Skeletal muscle tissue (tissue), 4 donors: ENCODE results near the gene KDM2B. TPM values are rescaled to one million over a fixed set of nuclear protein-coding genes. Genes with fewer than 3 reads are reported as not detected.

Source experiments
- H3K27ac ChIP-seq: one replicate; pipeline ENCODE4 v1.7.0; 2013; ENCODE audit warnings: mild to moderate bottlenecking, low read depth, low read length, inconsistent platforms
- H3K27me3 ChIP-seq, 3 donors: one replicate each; pipeline ENCODE4 v1.7.0; 2013; ENCODE audit warnings: low read length in 3 of 3; ENCODE audit not compliant: control insufficient read depth in 3 of 3, insufficient read depth in 3 of 3
- H3K36me3 ChIP-seq, 3 donors: one replicate each; pipeline ENCODE4 v1.7.0; 2013; ENCODE audit warnings: low read length in 3 of 3; ENCODE audit not compliant: control insufficient read depth in 3 of 3, insufficient read depth in 3 of 3
- H3K4me1 ChIP-seq, 3 donors: one replicate each; pipeline ENCODE4 v1.7.0; 2013; ENCODE audit warnings: low read length in 3 of 3, mild to moderate bottlenecking in 3 of 3; ENCODE audit not compliant: control insufficient read depth in 3 of 3, insufficient read depth in 3 of 3
- H3K4me3 ChIP-seq, 3 donors: one replicate each; pipeline ENCODE4 v1.7.0; 2013; ENCODE audit warnings: low read length in 3 of 3
- H3K9ac ChIP-seq, 3 donors: one replicate each; pipeline ENCODE4 v1.7.0; 2013; ENCODE audit warnings: low read length in 3 of 3, mild to moderate bottlenecking in 3 of 3, moderate library complexity in 2 of 3, low read depth in 1 of 3
- H3K9me3 ChIP-seq, 3 donors: one replicate each; pipeline ENCODE4 v1.7.0; 2013; ENCODE audit warnings: low read length in 3 of 3; ENCODE audit not compliant: control insufficient read depth in 3 of 3
- total RNA-seq: library from RNA; depleted of rRNA; stranded (reverse); fragments of >200 nt; gene quantifications from one replicate; pipeline ENCODE4 v1.2.3, GENCODE V29; 2014
- donor health status: Osteomylitis.

The KDM2B gene
- total RNA-seq, 1 donor from 2014 or later, result 28.7 TPM

- Histone ChIP-seq H3K27me3 (no peaks in the 10 kb centered on the region), H3K4me1 (peaks cover 12 to 21% (median 17%) of the 10 kb centered on the region in 3 donors), H3K9ac (no peak overlapping the region), H3K9me3 (no peaks in the 10 kb centered on the region), H3K27ac (no peak overlapping the region), H3K4me3 (no peak overlapping the region), H3K36me3 (peaks cover 13 to 20% (median 20%) of the 10 kb centered on the region in 3 donors)
Observed at GRCh38 chr12:121531356-121531750, 49.5 kb downstream of the KDM2B start.

GRCh38 chr12:121530600-121531355 is 50.0 kb downstream of the KDM2B start:
- no peaks in the 10 kb centered on the region for H3K9me3 ChIP-seq
- no peak overlapping the region for H3K4me3 ChIP-seq
- no peaks in the 10 kb centered on the region for H3K27me3 ChIP-seq
- H3K9ac ChIP-seq, result no peak overlapping the region
- H3K36me3 ChIP-seq, result peaks cover 13 to 20% (median 20%) of the 10 kb centered on the region in 3 donors
- peaks cover 7 to 15% (median 11%) of the 10 kb centered on the region in 3 donors for H3K4me1 ChIP-seq
- no peak overlapping the region for H3K27ac ChIP-seq

- Histone ChIP-seq H3K36me3 (peaks cover 13 to 20% (median 20%) of the 10 kb centered on the region in 3 donors), H3K9me3 (no peaks in the 10 kb centered on the region), H3K9ac (no peak overlapping the region), H3K27ac (no peak overlapping the region), H3K27me3 (no peaks in the 10 kb centered on the region), H3K4me3 (no peak overlapping the region), H3K4me1 (peaks cover 0 to 13% (median 8%) of the 10 kb centered on the region in 3 donors)
Observed at GRCh38 chr12:121529184-121529583, 51.6 kb downstream of the KDM2B start.

GRCh38 chr12:121525411-121525810 is 55.4 kb downstream of the KDM2B start:
- H3K9ac ChIP-seq, result no peak overlapping the region
- H3K27me3 ChIP-seq, result no peaks in the 10 kb centered on the region
- peaks cover 10 to 12% (median 11%) of the 10 kb centered on the region in 3 donors for H3K36me3 ChIP-seq
- peaks cover 0 to 7% (median 5%) of the 10 kb centered on the region in 3 donors for H3K4me1 ChIP-seq
- H3K4me3 ChIP-seq, result no peak overlapping the region
- H3K9me3 ChIP-seq, result no peaks in the 10 kb centered on the region
- H3K27ac ChIP-seq, result no peak overlapping the region

GRCh38 chr12:121524196-121524916 is 56.5 kb downstream of the KDM2B start:
- no peak overlapping the region for H3K27ac ChIP-seq
- peaks cover 0 to 6% (median 5%) of the 10 kb centered on the region in 3 donors for H3K4me1 ChIP-seq
- H3K36me3 ChIP-seq, result peaks cover 13 to 16% (median 15%) of the 10 kb centered on the region in 3 donors
- no peaks in the 10 kb centered on the region for H3K27me3 ChIP-seq
- H3K9ac ChIP-seq, result peak overlapping the region in 1 of 3 donors; percentile 45
- no peaks in the 10 kb centered on the region for H3K9me3 ChIP-seq
- no peak overlapping the region for H3K4me3 ChIP-seq

- H3K9me3 ChIP-seq, result no peaks in the 10 kb centered on the region
- peak overlapping the region in 1 of 3 donors; percentile 16 for H3K9ac ChIP-seq
- H3K36me3 ChIP-seq, result peaks cover 16 to 22% (median 18%) of the 10 kb centered on the region in 3 donors
- H3K27ac ChIP-seq, result no peak overlapping the region
- no peaks in the 10 kb centered on the region for H3K27me3 ChIP-seq
- H3K4me3 ChIP-seq, result no peak overlapping the region
- H3K4me1 ChIP-seq, result peaks cover 0 to 6% (median 5%) of the 10 kb centered on the region in 3 donors
Observed at GRCh38 chr12:121523741-121524140, 57.1 kb downstream of the KDM2B start.

GRCh38 chr12:121522971-121523370 is 57.9 kb downstream of the KDM2B start:
- no peaks in the 10 kb centered on the region for H3K9me3 ChIP-seq
- H3K9ac ChIP-seq, result peak overlapping the region in 1 of 3 donors; percentile 16
- H3K36me3 ChIP-seq, result peaks cover 16 to 22% (median 18%) of the 10 kb centered on the region in 3 donors
- H3K27me3 ChIP-seq, result no peaks in the 10 kb centered on the region
- H3K4me3 ChIP-seq, result no peak overlapping the region
- peaks cover 0 to 6% (median 5%) of the 10 kb centered on the region in 3 donors for H3K4me1 ChIP-seq
- H3K27ac ChIP-seq, result no peak overlapping the region

GRCh38 chr12:121520586-121521086 is 60.2 kb downstream of the KDM2B start:
- no peaks in the 10 kb centered on the region for H3K9me3 ChIP-seq
- H3K27ac ChIP-seq, result no peak overlapping the region
- no peak overlapping the region for H3K4me3 ChIP-seq
- peaks cover 0 to 6% (median 5%) of the 10 kb centered on the region in 3 donors for H3K4me1 ChIP-seq
- H3K27me3 ChIP-seq, result no peaks in the 10 kb centered on the region
- peaks cover 16 to 22% (median 18%) of the 10 kb centered on the region in 3 donors for H3K36me3 ChIP-seq
- no peak overlapping the region for H3K9ac ChIP-seq

- H3K4me1 ChIP-seq, result peaks cover 0 to 6% (median 5%) of the 10 kb centered on the region in 3 donors
- H3K27me3 ChIP-seq, result no peaks in the 10 kb centered on the region
- H3K9me3 ChIP-seq, result no peaks in the 10 kb centered on the region
- no peak overlapping the region for H3K4me3 ChIP-seq
- peaks cover 16 to 22% (median 19%) of the 10 kb centered on the region in 3 donors for H3K36me3 ChIP-seq
- H3K9ac ChIP-seq, result no peak overlapping the region
- H3K27ac ChIP-seq, result no peak overlapping the region
Observed at GRCh38 chr12:121520119-121520518, 60.7 kb downstream of the KDM2B start.
